GM10266 (cell line): ENCODE measurements around the gene LSR.

ENCODE experiments used
- DNase-seq: peaks from one replicate; pipeline ENCODE4 v3.0.0; 2012; ENCODE audit errors: extremely low spot score
- CTCF ChIP-seq: IDR thresholded peaks from 2 replicates; pipeline ENCODE4 v1.5.1; 2012; ENCODE audit warnings: mild to moderate bottlenecking, low read depth; ENCODE audit not compliant: control insufficient read depth, insufficient read depth; ENCODE audit errors: missing control alignments

LSR gene

DNA sequence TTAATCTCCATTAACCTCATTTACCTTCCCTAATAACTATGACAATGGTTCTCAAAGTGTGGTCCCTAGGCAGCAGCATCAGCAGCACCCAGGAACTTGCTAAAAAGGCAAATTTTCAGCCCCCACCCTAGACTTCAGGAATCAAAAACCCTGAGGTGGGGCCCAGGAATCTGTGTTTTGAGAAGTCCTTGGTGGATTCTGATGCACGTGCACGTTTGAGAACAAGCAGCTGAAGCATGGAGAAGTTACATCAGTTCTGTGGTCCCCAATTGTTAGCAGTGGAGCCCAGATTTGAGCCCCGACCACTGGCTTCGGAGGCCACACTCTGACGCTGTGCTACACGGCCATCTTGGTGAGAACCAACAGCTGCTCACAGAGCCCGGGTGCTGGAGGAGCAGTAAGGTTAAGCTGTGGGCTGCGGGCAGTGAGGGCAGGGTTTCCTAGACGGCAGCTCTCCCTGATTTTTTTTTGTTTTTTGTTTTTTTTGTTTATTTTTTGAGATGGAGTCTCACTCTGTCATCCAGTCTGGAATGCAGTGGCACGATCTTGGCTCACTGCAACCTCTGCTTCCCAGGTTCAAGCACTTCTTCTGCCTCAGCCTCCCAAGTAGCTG is 66.2 kb downstream of the LSR start:
- no peak for TF ChIP-seq CTCF
- DNase-seq: no peak

GRCh38 chr19:35315883-35316282 is 67.1 kb downstream of the LSR start:
- no peak for TF ChIP-seq CTCF
- DNase-seq: no peak

DNA sequence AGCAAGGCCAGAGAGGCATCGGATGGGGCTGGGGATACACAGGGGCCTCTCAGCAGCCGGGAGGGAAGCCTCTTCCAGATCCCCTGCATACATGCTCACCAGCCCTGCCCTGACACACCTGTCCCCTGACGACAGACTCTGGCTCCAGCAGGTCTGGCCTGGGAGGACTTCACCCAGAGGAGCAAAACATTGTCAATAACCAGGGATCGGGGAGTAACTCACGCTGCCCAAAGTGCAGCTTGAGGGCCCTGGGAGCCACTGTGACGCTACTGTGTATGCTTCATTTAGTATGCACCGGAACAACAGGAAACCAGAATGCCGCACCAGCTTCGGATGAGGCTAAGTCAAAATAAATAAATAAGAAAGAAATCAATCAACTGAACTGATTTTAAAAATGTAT is 67.8 kb downstream of the LSR start:
- no peak for DNase-seq
- TF ChIP-seq CTCF: no peak
